HG02763 (cell line): ENCODE data around the gene PC.
"Not testable (repeated sequence)": the region's sequence is repeated elsewhere in the genome, so short reads cannot be mapped to it uniquely, and the experiment has no call there.

Experiments used
- ATAC-seq: cut with Tn5 transposase; IDR thresholded peaks from one replicate; pipeline ENCODE4 v1.9.1; 2021; ENCODE audit warnings: mild to moderate bottlenecking, moderate library complexity; ENCODE audit not compliant: unreplicated experiment

PC gene

GRCh38 chr11:66845143-66845875 lies 112.9 kb downstream of the PC start:
- ATAC-seq: no peak

GRCh38 chr11:66844496-66845142 lies 113.6 kb downstream of the PC start:
- ATAC-seq: no peak

GRCh38 chr11:66843776-66844495 lies 114.2 kb downstream of the PC start:
- ATAC-seq: no peak

- ATAC-seq: peak; percentile 86
Measured at GRCh38 chr11:66842896-66843775, 115.0 kb downstream of the PC start, which contains the start of gene RCE1. RCE1 (plus strand) TSS chr11:66843441; CDS start chr11:66843456, 15 bp downstream.

GRCh38 chr11:66842501-66842895 lies 115.7 kb downstream of the PC start:
- ATAC-seq: no peak

GRCh38 chr11:66841861-66842260 lies 116.3 kb downstream of the PC start:
- ATAC-seq: no peak

GRCh38 chr11:66840317-66841091 lies 117.7 kb downstream of the PC start:
- ATAC-seq: no peak

- ATAC-seq: no peak
Measured at GRCh38 chr11:66835768-66836405, 122.3 kb downstream of the PC start.

- no peak for ATAC-seq
Measured at GRCh38 chr11:66834943-66835342, 123.2 kb downstream of the PC start.

GRCh38 chr11:66834539-66834845 lies 123.7 kb downstream of the PC start:
- ATAC-seq: no peak

- ATAC-seq: not testable (repeated sequence)
Measured at GRCh38 chr11:66824573-66824972, 133.6 kb downstream of the PC start.

- ATAC-seq: no peak
Measured at GRCh38 chr11:66823700-66824099, 134.5 kb downstream of the PC start.

- no peak for ATAC-seq
Measured at GRCh38 chr11:66820901-66821300, 137.3 kb downstream of the PC start.

GRCh38 chr11:66820381-66820780 lies 137.8 kb downstream of the PC start:
- ATAC-seq: no peak

- no peak for ATAC-seq
Measured at GRCh38 chr11:66818231-66818955, 139.8 kb downstream of the PC start.

GRCh38 chr11:66815646-66816045 lies 142.5 kb downstream of the PC start:
- no peak for ATAC-seq

GRCh38 chr11:66814678-66815077 lies 143.5 kb downstream of the PC start:
- no peak for ATAC-seq

GRCh38 chr11:66810576-66811185 lies 147.5 kb downstream of the PC start:
- ATAC-seq: no peak

GRCh38 chr11:66809592-66809991 lies 148.6 kb downstream of the PC start:
- no peak for ATAC-seq
